Activated B cell treated with CpG ODN at 0.5 μM for 24 hours (primary cell): ENCODE measurements around the gene LRRC46. TPM values are rescaled to one million over a fixed set of nuclear protein-coding genes. Genes with fewer than 3 reads are reported as not detected.

ENCODE experiments used
- ATAC-seq: fragments of 200-7000 bp; cut with Tn5 transposase; one replicate; pipeline ENCODE4 v1.10.0; 2021; ENCODE audit warnings: low read depth, mild to moderate bottlenecking, moderate library complexity
- CTCF ChIA-PET: fragments of 350-600 bp; sonication (Branson Sonifier 250); formaldehyde crosslinking; loops from one replicate; lab custom pipeline; 2021; ENCODE audit warnings: antibody characterized with exemption; lab: Charles Lee
- POLR2A ChIA-PET: fragments of 350-600 bp; sonication (Branson Sonifier 250); formaldehyde crosslinking; loops from one replicate; lab custom pipeline; 2021; ENCODE audit warnings: antibody characterized with exemption; lab: Charles Lee
- DNase-seq: peaks from one replicate; pipeline ENCODE4 v3.0.0; 2022
- H3K27ac Mint-ChIP-seq: one replicate; pipeline ENCODE4 v1.8.0; 2020; ENCODE audit warnings: mixed read lengths
- H3K27me3 Mint-ChIP-seq: one replicate; pipeline ENCODE4 v1.8.0; 2021; ENCODE audit warnings: mixed read lengths
- H3K36me3 Mint-ChIP-seq: one replicate; pipeline ENCODE4 v1.8.0; 2021; ENCODE audit warnings: low read depth, mixed read lengths
- H3K4me1 Mint-ChIP-seq: one replicate; pipeline ENCODE4 v1.8.0; 2021; ENCODE audit warnings: mixed read lengths
- H3K4me3 Mint-ChIP-seq: one replicate; pipeline ENCODE4 v1.8.0; 2020; ENCODE audit warnings: mild to moderate bottlenecking, mixed read lengths
- H3K9me3 Mint-ChIP-seq: one replicate; pipeline ENCODE4 v1.8.0; 2020; ENCODE audit warnings: mixed read lengths
- CTCF ChIP-seq: fragments of 200-600 bp; IDR thresholded peaks from one replicate; pipeline ENCODE4 v1.8.0; 2022; ENCODE audit warnings: antibody characterized with exemption, mild to moderate bottlenecking
- intact Hi-C: fragments of 100-400 bp; cut with micrococcal nuclease; formaldehyde crosslinking; loops from one replicate; pipeline ENCODE4 v1.15.1; 2024
- total RNA-seq: library from RNA; stranded (reverse); gene quantifications from 2 replicates; pipeline ENCODE4 v1.2.3, GENCODE V29; 2022

Gene LRRC46
- total RNA-seq, 1 donor from 2014 or later, result 1.9 TPM

DNA sequence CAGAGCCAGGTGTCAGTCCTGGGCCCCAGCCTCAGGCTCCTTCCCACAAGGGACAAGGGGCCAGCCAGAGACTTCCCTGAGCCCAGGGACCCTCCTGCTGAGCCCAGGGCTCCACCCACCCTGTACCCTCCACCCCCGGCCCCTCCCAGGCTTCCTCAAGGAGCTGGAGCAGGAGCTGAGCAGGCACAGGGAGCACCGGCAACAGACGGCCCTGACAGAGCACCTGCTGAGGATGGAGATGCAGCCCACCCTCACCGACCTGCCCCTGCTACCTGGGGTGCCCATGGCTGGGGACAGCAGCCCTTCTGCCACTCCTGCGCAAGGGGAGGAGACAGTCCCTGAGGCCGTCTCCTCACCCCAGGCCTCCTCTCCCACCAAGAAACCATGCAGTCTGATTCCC, 5.1 kb downstream of the LRRC46 start:
- Mint-ChIP-seq H3K9me3 (no peaks in the 10 kb centered on the region), H3K36me3 (peaks cover 5% of the 10 kb centered on the region), H3K4me1 (peaks cover 24% of the 10 kb centered on the region), H3K27me3 (no peaks in the 10 kb centered on the region), H3K27ac (no peak overlapping the region), H3K4me3 (no peak overlapping the region)
- intact Hi-C loops, result no loop called here
- TF ChIP-seq CTCF, result no peak
- CTCF ChIA-PET, result interaction anchor here (1.3 kb wide), 1 partner anchor 53 kb away, joined by 7 read pairs; no protein-coding TSS in a partner anchor
- ATAC-seq, result no peak
- DNase-seq, result no peak
- POLR2A ChIA-PET, result no interaction called here

GRCh38 chr17:47837401-47838039, 6.0 kb downstream of the LRRC46 start:
- intact Hi-C loops, result no loop called here
- DNase-seq (no peak), ATAC-seq (no peak)
- ChIA-PET CTCF (interaction anchor here (0.8 to 1.3 kb wide), 2 partner anchors 10 to 52 kb away, joined by 3 to 7 read pairs; no protein-coding TSS in a partner anchor), POLR2A (interaction anchor here (1.3 kb wide), 1 partner anchor 58 kb away, joined by 6 read pairs; the partner anchor contains the start of gene SP2)
- Mint-ChIP-seq H3K9me3 (no peaks in the 10 kb centered on the region), H3K36me3 (peaks cover 4% of the 10 kb centered on the region), H3K27ac (no peak overlapping the region), H3K4me3 (no peak overlapping the region), H3K4me1 (peaks cover 21% of the 10 kb centered on the region), H3K27me3 (no peaks in the 10 kb centered on the region)
- TF ChIP-seq CTCF, result no peak

DNA sequence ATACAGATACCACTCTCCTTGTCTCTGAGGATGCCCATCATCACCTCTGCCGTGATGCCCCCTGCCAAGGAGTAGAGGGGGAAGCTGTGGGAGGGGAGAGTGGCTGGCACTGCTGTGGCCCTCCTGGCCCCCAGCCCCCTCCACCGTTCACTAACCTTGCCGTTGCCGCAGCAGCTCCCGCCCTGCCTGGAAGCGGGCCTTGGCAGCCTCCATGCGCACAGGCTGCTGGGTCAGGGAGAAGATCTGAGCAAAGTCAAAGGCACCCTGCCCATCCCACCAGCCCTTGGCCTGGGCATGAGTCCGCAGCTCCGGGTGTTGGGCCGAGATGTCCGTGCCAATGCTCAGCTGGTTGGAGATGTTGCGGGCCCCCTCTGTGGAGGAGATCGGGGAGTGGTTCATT, 7.2 kb downstream of the LRRC46 start:
- H3K9me3 Mint-ChIP-seq, result no peaks in the 10 kb centered on the region
- no peak for ATAC-seq
- ChIA-PET POLR2A (interaction anchor here (0.6 to 3.1 kb wide), 3 partner anchors 57 to 1524 kb away, joined by 3 to 50 read pairs (median 3); partner anchors contain the start of gene SP2), CTCF (interaction anchor here (7.6 kb wide), 1 partner anchor 52 kb away, joined by 207 read pairs; the partner anchor contains the start of gene SP2)
- TF ChIP-seq CTCF, result no peak
- H3K4me1 Mint-ChIP-seq, result peaks cover 25% of the 10 kb centered on the region
- H3K27ac Mint-ChIP-seq, result no peak overlapping the region
- H3K4me3 Mint-ChIP-seq, result no peak overlapping the region
- peaks cover 4% of the 10 kb centered on the region for H3K36me3 Mint-ChIP-seq
- no peak for DNase-seq
- intact Hi-C loops, result no loop called here
- peaks cover 2% of the 10 kb centered on the region for H3K27me3 Mint-ChIP-seq

DNA sequence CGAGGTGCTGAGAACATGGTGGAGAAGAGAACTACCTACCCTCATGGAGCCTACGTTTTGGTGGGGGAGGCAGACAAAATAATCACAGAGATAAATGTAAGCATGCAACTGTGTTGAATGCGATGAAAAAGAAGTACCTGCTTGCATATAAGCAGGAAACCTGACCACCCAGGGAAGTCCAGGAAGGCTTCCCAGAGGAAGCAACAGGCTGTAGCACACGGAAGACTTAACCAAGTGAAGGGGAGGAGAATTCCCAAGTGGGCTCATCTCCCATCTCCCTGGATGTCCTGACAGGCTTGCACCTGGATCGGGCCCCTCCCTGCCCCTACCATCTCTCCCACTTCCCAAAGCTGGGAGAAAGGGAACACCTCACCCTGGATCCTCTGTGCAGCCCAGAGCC, 7.6 kb downstream of the LRRC46 start:
- H3K27ac Mint-ChIP-seq, result no peak overlapping the region
- TF ChIP-seq CTCF, result no peak
- H3K9me3 Mint-ChIP-seq, result no peaks in the 10 kb centered on the region
- intact Hi-C loops, result no loop called here
- H3K4me1 Mint-ChIP-seq, result peaks cover 23% of the 10 kb centered on the region
- no peak overlapping the region for H3K4me3 Mint-ChIP-seq
- ATAC-seq (no peak), DNase-seq (no peak)
- CTCF ChIA-PET, result interaction anchor here (7.6 kb wide), 1 partner anchor 52 kb away, joined by 207 read pairs; the partner anchor contains the start of gene SP2
- H3K27me3 Mint-ChIP-seq, result peaks cover 3% of the 10 kb centered on the region
- POLR2A ChIA-PET, result interaction anchor here (0.6 to 3.1 kb wide), 3 partner anchors 51 to 108 kb away, joined by 3 to 50 read pairs (median 22); partner anchors contain the start of gene SP2
- H3K36me3 Mint-ChIP-seq, result peaks cover 4% of the 10 kb centered on the region
